Measurements from ENCODE around the gene CLSTN2.

Gene CLSTN2

DNA sequence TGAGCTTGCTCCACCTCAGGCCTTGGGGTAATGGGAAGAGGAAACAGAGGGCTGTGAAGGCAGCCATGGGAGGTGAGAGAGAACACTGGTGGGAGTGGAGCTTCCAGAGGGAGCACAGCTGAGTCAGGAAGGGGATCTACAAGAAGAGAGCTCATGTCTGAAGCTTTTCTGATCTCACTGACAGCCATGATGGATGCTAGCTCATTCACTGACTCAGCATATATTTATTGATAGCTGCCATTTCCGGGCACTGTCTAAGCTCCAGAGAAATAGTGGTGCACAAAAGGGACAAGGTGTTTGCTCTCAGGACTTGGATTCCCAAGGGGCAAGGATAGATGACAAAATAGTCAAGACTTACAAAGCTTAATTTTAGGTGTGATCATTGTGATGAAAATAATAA, 218.8 kb downstream of the CLSTN2 start:
- no peak for DNase-seq

DNA sequence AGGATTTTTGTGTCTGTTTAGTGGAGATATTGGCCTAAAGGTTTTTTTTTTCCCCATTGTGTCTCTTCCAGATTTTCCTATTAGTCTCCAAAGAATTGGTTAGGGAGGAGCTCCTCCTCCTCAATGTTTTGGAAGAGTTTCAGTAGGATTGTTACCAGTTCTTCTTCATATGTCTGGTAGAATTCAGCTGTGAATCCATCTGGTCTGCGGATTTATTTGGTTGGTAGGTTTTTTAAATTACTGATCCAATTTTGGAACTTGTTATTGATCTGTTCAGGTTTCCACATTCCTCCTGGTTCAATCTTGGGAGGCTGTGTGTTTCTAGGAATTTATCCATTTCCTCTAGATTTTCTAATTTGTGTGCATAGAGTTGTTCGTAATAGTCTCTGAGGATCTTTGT, 222.2 kb downstream of the CLSTN2 start:
- DNase-seq: no peak

GRCh38 chr3:140159646-140160045, 224.7 kb downstream of the CLSTN2 start:
- DNase-seq: no peak

- no peak for DNase-seq
These were observed 225.6 kb downstream of the CLSTN2 start for GRCh38 chr3:140160553-140160952.

DNA sequence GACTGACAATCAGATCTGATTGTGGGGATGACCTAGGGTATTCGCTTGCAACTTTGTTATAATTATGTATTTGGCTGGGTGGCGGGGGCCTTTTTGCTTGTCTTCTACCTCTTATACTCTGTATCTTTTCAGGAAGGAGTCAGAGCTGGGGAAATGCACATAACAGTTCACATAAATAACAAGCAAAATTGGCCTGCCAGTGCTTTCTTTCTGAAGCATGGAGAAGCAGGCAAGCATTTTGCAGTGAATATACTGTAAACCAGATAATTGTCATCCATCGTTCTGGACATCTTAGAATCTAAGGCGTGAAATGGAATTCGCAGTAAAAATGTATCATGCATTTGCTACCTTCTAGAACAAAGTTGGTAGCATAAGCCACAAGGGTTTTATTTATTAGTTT, 227.6 kb downstream of the CLSTN2 start:
- DNase-seq: no peak

- no peak for DNase-seq
These were observed 228.3 kb downstream of the CLSTN2 start for GRCh38 chr3:140163159-140163763.

DNA sequence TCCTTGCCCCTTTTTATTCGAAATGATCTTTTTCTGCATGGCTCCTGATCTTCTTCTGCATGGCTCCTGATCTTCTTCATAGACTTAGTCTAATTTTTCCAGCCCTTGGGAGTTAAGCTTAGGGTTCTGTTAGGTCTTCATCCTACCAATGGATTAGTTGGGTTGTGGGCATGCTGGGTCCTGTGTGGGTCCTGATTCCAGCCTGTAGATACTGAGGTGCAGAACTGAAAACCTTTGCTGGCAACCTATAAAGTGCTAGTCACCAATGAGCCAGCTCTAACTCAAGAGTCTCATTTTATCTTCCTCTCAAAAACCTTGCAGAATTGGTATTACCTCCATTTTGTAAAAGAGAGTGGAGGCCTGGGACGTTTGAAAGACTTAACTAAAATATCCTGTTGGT, 229.2 kb downstream of the CLSTN2 start:
- DNase-seq: no peak

GRCh38 chr3:140164922-140165590, 230.1 kb downstream of the CLSTN2 start:
- DNase-seq: no peak

GRCh38 chr3:140165781-140166180, 230.8 kb downstream of the CLSTN2 start:
- no peak for DNase-seq

DNA sequence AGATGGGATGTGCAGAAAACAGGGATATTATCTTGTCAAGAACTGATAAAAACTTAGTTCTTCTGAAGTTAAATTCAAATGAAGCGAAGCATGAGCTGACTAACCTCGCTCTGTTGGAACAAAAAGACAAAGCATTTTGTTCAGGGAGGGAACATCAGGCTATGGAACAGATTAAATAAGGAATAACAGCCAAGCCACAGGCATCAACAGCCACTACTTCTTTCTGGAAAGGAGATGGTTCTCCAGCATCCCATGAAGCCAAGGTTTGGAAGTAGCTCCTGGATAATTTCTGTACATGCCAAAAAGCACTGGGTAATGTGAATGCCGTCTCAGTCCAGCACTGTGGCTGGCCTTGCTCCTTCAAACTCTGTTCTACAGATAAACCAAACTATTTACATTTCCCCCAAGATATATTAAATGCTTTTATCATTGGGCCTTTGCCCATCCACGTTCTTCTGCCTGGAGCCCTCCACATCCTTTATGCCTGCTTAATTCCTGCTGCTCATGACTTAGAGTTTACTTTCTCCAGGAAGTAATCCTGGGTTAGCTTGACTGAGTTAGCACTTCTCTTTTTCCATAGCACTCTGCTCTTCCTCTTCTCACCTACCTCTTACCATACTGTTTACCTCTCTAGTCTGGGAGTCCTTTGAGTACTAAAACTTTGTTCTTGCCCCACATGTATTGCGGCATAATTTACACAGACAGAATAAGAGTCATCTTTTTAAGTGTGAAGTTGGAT, 232.0 kb downstream of the CLSTN2 start:
- DNase-seq: no peak

DNA sequence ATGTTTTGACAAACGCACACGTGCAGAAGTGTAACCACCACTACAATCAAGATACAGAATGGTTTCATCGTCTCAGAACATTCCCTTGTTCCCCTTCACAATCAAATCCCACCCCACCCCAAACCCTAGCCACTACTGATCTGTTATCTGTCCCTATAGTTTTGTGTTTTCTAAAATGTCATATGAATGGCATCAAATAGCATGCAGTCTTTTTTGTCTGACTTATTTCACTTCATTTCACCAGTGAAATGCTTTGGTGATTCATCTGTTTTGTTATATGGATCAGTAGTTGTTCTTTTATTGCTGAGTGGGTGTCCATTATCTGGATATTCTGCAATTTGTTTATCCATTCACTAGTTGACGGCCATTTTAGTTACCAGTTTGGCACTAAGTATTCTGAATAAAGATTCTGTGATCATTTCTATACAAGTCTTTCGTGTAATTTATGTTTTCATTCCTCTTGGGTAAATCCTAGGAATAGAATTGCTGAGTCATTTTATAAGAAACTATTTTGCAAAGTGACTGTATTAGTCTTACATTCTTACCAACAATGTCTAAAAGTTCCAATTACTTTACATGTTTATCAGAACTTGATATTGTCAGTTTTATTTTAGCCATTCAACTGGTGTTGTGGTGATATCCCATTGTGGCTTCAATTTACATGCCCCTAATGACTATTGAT, 232.8 kb downstream of the CLSTN2 start:
- no peak for DNase-seq

DNA sequence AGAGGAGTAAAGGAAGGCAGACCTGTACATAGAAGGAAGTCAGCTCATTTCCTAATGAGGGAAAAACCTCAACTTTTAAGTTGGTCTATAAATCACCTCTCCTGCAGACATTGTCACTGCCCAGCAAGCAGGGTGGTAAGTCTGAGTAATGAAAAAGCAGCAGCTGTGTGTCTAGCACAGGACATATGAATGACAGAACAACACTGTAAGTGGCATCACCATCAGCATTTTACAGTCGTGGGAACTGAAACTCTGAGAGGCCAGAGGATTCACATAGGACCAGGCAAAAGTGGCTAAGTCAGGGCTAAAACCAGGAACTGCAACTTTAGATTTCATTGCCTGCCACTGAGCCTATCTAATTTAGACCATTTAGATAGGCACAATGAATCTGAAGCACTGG, 235.6 kb downstream of the CLSTN2 start:
- no peak for DNase-seq

GRCh38 chr3:140176526-140176925, 241.5 kb downstream of the CLSTN2 start:
- DNase-seq: no peak

DNA sequence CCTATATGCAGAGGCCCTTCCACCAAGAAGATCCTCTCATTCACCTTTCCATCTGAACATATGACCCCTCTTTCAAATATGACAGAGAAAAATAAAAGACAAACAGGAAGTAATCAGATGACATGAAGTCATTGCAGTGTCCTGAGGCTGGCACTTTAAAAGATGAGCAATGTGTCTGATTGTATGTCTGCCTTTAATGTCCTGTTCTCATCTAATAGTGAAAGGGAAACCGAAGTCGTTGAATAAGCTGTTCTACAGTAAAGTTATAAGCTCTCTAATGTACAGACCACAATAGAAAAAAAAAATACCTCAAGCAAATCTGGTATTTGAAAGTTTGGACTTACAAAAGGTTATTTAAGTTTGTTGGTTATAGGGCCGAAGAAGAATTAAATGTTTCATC, 243.0 kb downstream of the CLSTN2 start:
- DNase-seq: no peak

DNA sequence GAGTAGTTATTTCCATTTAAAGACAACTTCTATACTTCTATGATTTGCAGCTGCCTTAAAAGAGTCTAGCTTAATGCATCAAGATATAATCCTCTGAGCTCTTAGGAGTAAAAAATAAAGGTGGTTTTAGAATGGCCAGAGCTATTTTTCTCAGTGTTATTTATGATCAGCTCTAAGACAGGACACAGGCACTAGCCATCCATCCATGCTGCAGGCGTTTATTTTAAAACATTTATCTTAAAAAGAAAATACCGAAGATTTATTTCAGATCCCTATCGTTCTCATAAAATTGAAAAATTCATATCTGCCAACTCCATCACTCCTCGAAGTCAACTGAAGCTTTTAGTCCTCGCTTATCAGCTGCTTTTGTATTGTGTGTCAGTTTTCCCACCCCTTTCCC, 243.5 kb downstream of the CLSTN2 start:
- DNase-seq: no peak

GRCh38 chr3:140180603-140181002, 245.6 kb downstream of the CLSTN2 start:
- no peak for DNase-seq

GRCh38 chr3:140185375-140185774, 250.4 kb downstream of the CLSTN2 start:
- no peak for DNase-seq

DNA sequence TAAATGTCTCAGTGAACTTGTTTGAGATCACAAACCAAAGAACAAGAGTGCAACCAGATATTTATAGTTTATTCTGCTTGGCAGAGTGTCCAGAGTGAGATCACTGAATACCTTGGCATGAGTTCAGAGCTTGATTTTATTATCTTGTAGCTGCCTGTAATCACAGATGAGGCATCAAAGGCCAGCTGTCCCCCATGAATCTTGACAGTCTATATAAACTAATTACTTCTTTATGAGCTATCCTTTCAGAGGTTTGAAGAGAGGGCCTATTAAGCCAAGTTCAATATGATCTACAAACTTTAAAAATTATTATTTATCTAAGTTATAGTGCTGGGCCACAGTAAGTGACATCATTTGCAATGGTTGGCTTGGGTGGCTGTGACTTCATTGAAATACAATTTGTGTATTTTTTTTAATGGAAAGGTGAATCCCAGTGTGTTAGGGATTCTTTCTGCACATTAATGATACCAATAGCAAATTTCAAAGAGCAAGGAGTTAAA, 251.5 kb downstream of the CLSTN2 start:
- no peak for DNase-seq

- DNase-seq: no peak
These were observed 252.0 kb downstream of the CLSTN2 start for GRCh38 chr3:140187028-140187427.

- no peak for DNase-seq
These were observed 252.8 kb downstream of the CLSTN2 start for GRCh38 chr3:140187656-140188221.

GRCh38 chr3:140188285-140188684, 253.3 kb downstream of the CLSTN2 start:
- no peak for DNase-seq

DNA sequence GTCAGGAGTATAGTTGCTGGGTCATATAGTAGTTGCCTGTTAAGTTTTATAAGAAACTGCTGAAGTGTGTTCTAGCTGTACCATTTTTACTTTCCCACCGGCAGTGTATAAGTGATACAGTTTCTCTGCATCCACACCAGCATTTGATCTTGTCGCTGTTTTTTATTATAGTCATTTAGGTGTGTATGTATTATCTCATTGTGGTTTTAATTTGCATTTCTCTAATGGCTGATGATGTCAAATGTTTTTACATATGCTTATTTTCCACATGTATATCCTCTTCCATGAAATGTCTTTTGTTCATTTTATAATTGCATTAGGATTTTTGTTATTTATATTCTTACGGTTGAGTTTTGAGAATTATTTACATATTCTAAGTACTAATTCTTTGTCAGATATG, 254.3 kb downstream of the CLSTN2 start:
- no peak for DNase-seq

DNA sequence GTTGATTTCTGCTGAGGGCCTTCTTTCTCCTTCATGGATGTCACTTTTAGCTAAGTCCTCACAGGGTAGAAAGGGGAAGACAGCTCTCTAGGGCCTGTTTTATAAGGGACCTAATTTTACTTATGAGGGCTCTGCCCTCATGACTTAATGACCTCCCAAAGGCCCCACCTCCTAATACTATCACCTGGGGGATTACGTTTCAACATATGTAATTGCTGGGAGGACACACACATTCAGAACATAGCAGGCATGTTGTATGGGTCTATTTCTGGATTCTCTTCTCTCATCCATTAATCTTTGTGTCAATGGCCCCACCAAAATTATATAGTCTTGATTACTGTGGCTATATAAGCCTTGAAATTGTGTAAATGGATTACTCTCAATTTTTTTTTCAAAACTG, 255.0 kb downstream of the CLSTN2 start:
- no peak for DNase-seq
